ENCODE measurements around the gene GPR26. TPM values are rescaled to one million over a fixed set of nuclear protein-coding genes. Genes with fewer than 3 reads are reported as not detected.

GPR26 gene
- total and polyA plus RNA-seq, 4 donors: not detected

GRCh38 chr10:123620621-123621020 is 45.5 kb upstream of the GPR26 start:
- Histone ChIP-seq H3K9ac (ENCODE audit: insufficient read depth in 1 of 2, low read length in 2 of 2) (no peak overlapping the region), H3K27ac (ENCODE audit: low read depth in 1 of 2, low read length in 1 of 2) (no peak overlapping the region), H3K4me3 (no peak overlapping the region), H3K4me1 (ENCODE audit: control insufficient read depth in 5 of 5, insufficient read depth in 5 of 5, low read length in 5 of 5) (no peaks in the 10 kb centered on the region), H3K36me3 (ENCODE audit: control insufficient read depth in 4 of 4, insufficient read depth in 4 of 4, low read length in 4 of 4) (no peaks in the 10 kb centered on the region), H3K9me3 (ENCODE audit: control insufficient read depth in 4 of 4, insufficient read depth in 3 of 4, low read length in 3 of 4) (no peaks in the 10 kb centered on the region), H3K27me3 (ENCODE audit: control insufficient read depth in 3 of 3, insufficient read depth in 3 of 3, low read length in 2 of 3) (no peaks in the 10 kb centered on the region)
- no peak for TF ChIP-seq CTCF (IDR thresholded peaks at IDR 0.05; ENCODE audit: control extremely low read depth, extremely low read depth)
- 68 to 70% methylated on average over 9 of the region's 9 CpGs for WGBS, 2 donors
- DNase-seq (no peak), ATAC-seq (ENCODE audit: insufficient read depth, low FRiP score) (no peak)

- WGBS, 2 donors: 74 to 77% methylated on average over 2 of the region's 2 CpGs
- Histone ChIP-seq H3K4me1 (ENCODE audit: control insufficient read depth in 5 of 5, insufficient read depth in 5 of 5, low read length in 5 of 5) (no peaks in the 10 kb centered on the region), H3K4me3 (no peak overlapping the region), H3K9ac (ENCODE audit: insufficient read depth in 1 of 2, low read length in 2 of 2) (no peak overlapping the region), H3K27me3 (ENCODE audit: control insufficient read depth in 3 of 3, insufficient read depth in 3 of 3, low read length in 2 of 3) (no peaks in the 10 kb centered on the region), H3K36me3 (ENCODE audit: control insufficient read depth in 4 of 4, insufficient read depth in 4 of 4, low read length in 4 of 4) (no peaks in the 10 kb centered on the region), H3K27ac (ENCODE audit: low read depth in 1 of 2, low read length in 1 of 2) (no peak overlapping the region), H3K9me3 (ENCODE audit: control insufficient read depth in 4 of 4, insufficient read depth in 3 of 4, low read length in 3 of 4) (no peaks in the 10 kb centered on the region)
- ATAC-seq (ENCODE audit: insufficient read depth, low FRiP score) (no peak), DNase-seq (no peak)
- no peak for TF ChIP-seq CTCF (IDR thresholded peaks at IDR 0.05; ENCODE audit: control extremely low read depth, extremely low read depth)
Measured at GRCh38 chr10:123621492-123621891, 44.7 kb upstream of the GPR26 start.

- Histone ChIP-seq H3K27ac (ENCODE audit: low read depth in 1 of 2, low read length in 1 of 2) (no peak overlapping the region), H3K4me1 (ENCODE audit: control insufficient read depth in 5 of 5, insufficient read depth in 5 of 5, low read length in 5 of 5) (no peaks in the 10 kb centered on the region), H3K9ac (ENCODE audit: insufficient read depth in 1 of 2, low read length in 2 of 2) (no peak overlapping the region), H3K9me3 (ENCODE audit: control insufficient read depth in 4 of 4, insufficient read depth in 3 of 4, low read length in 3 of 4) (no peaks in the 10 kb centered on the region), H3K36me3 (ENCODE audit: control insufficient read depth in 4 of 4, insufficient read depth in 4 of 4, low read length in 4 of 4) (no peaks in the 10 kb centered on the region), H3K27me3 (ENCODE audit: control insufficient read depth in 3 of 3, insufficient read depth in 3 of 3, low read length in 2 of 3) (no peaks in the 10 kb centered on the region), H3K4me3 (no peak overlapping the region)
- no peak for ATAC-seq (ENCODE audit: insufficient read depth, low FRiP score)
- WGBS, 2 donors: 71 to 86% methylated on average over 2 of the region's 2 CpGs
- no peak for DNase-seq
- no peak for TF ChIP-seq CTCF (IDR thresholded peaks at IDR 0.05; ENCODE audit: control extremely low read depth, extremely low read depth)
Measured at GRCh38 chr10:123621916-123622315, 44.2 kb upstream of the GPR26 start.

- no peak for TF ChIP-seq CTCF (IDR thresholded peaks at IDR 0.05; ENCODE audit: control extremely low read depth, extremely low read depth)
- H3K36me3 ChIP-seq (ENCODE audit: control insufficient read depth in 4 of 4, insufficient read depth in 4 of 4, low read length in 4 of 4): no peaks in the 10 kb centered on the region
- no peak for ATAC-seq (ENCODE audit: insufficient read depth, low FRiP score)
Measured at GRCh38 chr10:123622381-123622780, 43.8 kb upstream of the GPR26 start.

More at GRCh38 chr10:123622381-123622780, 43.8 kb upstream of the GPR26 start:
- H3K9ac ChIP-seq (ENCODE audit: insufficient read depth in 1 of 2, low read length in 2 of 2): no peak overlapping the region
- 50 to 55% methylated on average over 3 of the region's 3 CpGs for WGBS, 2 donors
- no peak overlapping the region for H3K4me3 ChIP-seq
- no peaks in the 10 kb centered on the region for H3K4me1 ChIP-seq (ENCODE audit: control insufficient read depth in 5 of 5, insufficient read depth in 5 of 5, low read length in 5 of 5)
- H3K9me3 ChIP-seq (ENCODE audit: control insufficient read depth in 4 of 4, insufficient read depth in 3 of 4, low read length in 3 of 4): no peaks in the 10 kb centered on the region
- no peak overlapping the region for H3K27ac ChIP-seq (ENCODE audit: low read depth in 1 of 2, low read length in 1 of 2)
- H3K27me3 ChIP-seq (ENCODE audit: control insufficient read depth in 3 of 3, insufficient read depth in 3 of 3, low read length in 2 of 3): no peaks in the 10 kb centered on the region
- no peak for DNase-seq
